K562 (cell line): ENCODE measurements around the gene SSH3. TPM values are rescaled to one million over a fixed set of nuclear protein-coding genes. Genes with fewer than 3 reads are reported as not detected.
A peak's percentile ranks its signal among the peaks of the same experiment; 100 is the strongest.

Source experiments
- ADNP ChIP-seq: fragments of 200-800 bp; sonication (Bioruptor generic); IDR thresholded peaks from 2 replicates; pipeline ENCODE4 v1.6.1; 2016; ENCODE audit warnings: missing genetic modification characterization, missing compliant biosample characterization
- ARID2 ChIP-seq: fragments of 450-650 bp; IDR thresholded peaks from 2 replicates; pipeline ENCODE4 v1.6.1; 2017; ENCODE audit warnings: antibody characterized with exemption, mild to moderate bottlenecking
- BCOR ChIP-seq: fragments of 450-650 bp; IDR thresholded peaks from 2 replicates; pipeline ENCODE4 v1.6.1; 2016
- COPS2 ChIP-seq: fragments of 450-650 bp; conservative IDR thresholded peaks from 2 replicates; pipeline ENCODE4 v1.6.1; 2016; ENCODE audit warnings: mild to moderate bottlenecking, moderate library complexity
- E2F1 ChIP-seq: sonication (generic); formaldehyde crosslinking; IDR thresholded peaks from 2 replicates; pipeline ENCODE4 v1.8.1; 2023; ENCODE audit warnings: mild to moderate bottlenecking, missing genetic modification reagents, moderate library complexity
- GATAD2B ChIP-seq: fragments of 450-650 bp; IDR thresholded peaks from 2 replicates; pipeline ENCODE4 v1.6.1; 2017; ENCODE audit warnings: mild to moderate bottlenecking, borderline replicate concordance
- GTF3C2 ChIP-seq: IDR thresholded peaks from 3 replicates; pipeline ENCODE4 v1.6.1; 2011; ENCODE audit warnings: borderline replicate concordance, mild to moderate bottlenecking, moderate library complexity; ENCODE audit not compliant: insufficient read length; ENCODE audit errors: extremely low read depth
- HBP1 ChIP-seq: fragments of 450-650 bp; formaldehyde crosslinking; IDR thresholded peaks from 2 replicates; pipeline ENCODE4 v1.4.0; 2022; ENCODE audit warnings: missing genetic modification characterization
- HCFC1 ChIP-seq: IDR thresholded peaks from 2 replicates; pipeline ENCODE4 v1.6.1; 2012; ENCODE audit warnings: low read depth, low read length, improper control_type of control experiment
- NUFIP1 ChIP-seq: fragments of 450-650 bp; IDR thresholded peaks from 2 replicates; pipeline ENCODE4 v1.6.1; 2018; ENCODE audit not compliant: partially characterized antibody
- ZBTB17 ChIP-seq: fragments of 450-650 bp; formaldehyde crosslinking; IDR thresholded peaks from 2 replicates; pipeline ENCODE4 v1.4.0; 2020; ENCODE audit warnings: mild to moderate bottlenecking
- ZNF274 ChIP-seq: IDR thresholded peaks from 2 replicates; pipeline ENCODE4 v1.6.1; 2011; ENCODE audit warnings: low read depth, mild to moderate bottlenecking, low read length, moderate library complexity, borderline replicate concordance
- ZNF449 ChIP-seq: fragments of 250-450 bp; sonication (Bioruptor Pico); IDR thresholded peaks from 2 replicates; pipeline ENCODE4 v1.8.0; 2022; ENCODE audit warnings: moderate library complexity, mild to moderate bottlenecking, inconsistent platforms
- ZNF764 ChIP-seq: fragments of 250-450 bp; sonication (Bioruptor Pico); IDR thresholded peaks from 2 replicates; pipeline ENCODE4 v1.4.0; 2020; ENCODE audit warnings: low read depth, mild to moderate bottlenecking, moderate library complexity
- polyA plus RNA-seq, 8 experiments: library from polyadenylated mRNA; depleted of rRNA in 4 of 8; stranded (reverse) in 5 of 8; unstranded in 3 of 8; fragments of >200 nt; fragmentation: Nextera tagmentation in 2 of 8; fragmentation: Illumina TruSeq in 1 of 8; extraction: Ambion mirVana in 2 of 8; extraction: Trizol in 1 of 8; gene quantifications; 2 replicates each; pipeline versions ENCODE4 v1.2.1 to v1.2.3, GENCODE V29; 2011 to 2014; ENCODE audit warnings: inconsistent platforms in 1 of 8, missing spikeins in 1 of 8
- total RNA-seq, 7 experiments: library from RNA; depleted of rRNA in 6 of 7; stranded (reverse); fragments of >200 nt in 6 of 7; fragmentation: Illumina TruSeq in 2 of 7; extraction: Trizol in 2 of 7; gene quantifications; 2 replicates each; pipeline versions ENCODE4 v1.2.1 to v1.2.3, GENCODE V29; 2011 to 2021; ENCODE audit warnings: low replicate concordance in 1 of 7
- TF ChIP-seq, protein P1 (sequence below): fragments of 250-450 bp; sonication (Bioruptor Pico); IDR thresholded peaks from 2 replicates; pipeline ENCODE4 v1.5.0; 2020; ENCODE audit warnings: mild to moderate bottlenecking, borderline replicate concordance
- TF ChIP-seq, protein P2 (sequence below), 3 experiments: fragments of 200-800 bp in 1 of 3; sonication (Bioruptor generic) in 1 of 3; sonication (generic) in 1 of 3; formaldehyde crosslinking in 1 of 3; IDR thresholded peaks; 2 replicates each; pipeline versions ENCODE4 v1.6.1 to v1.8.0; 2016 to 2022; ENCODE audit warnings: mild to moderate bottlenecking in 2 of 3, missing compliant biosample characterization in 2 of 3, missing genetic modification characterization in 2 of 3, missing genetic modification reagents in 1 of 3

Gene SSH3
- total and polyA plus RNA-seq, 9 of the 15 experiments (the other 6 are each of a cell fraction or from before 2014, with no cell fraction given), result 0.07 to 1.0 (median 0.24) TPM; not detected in 3

- TF ChIP-seq, protein P1, sequence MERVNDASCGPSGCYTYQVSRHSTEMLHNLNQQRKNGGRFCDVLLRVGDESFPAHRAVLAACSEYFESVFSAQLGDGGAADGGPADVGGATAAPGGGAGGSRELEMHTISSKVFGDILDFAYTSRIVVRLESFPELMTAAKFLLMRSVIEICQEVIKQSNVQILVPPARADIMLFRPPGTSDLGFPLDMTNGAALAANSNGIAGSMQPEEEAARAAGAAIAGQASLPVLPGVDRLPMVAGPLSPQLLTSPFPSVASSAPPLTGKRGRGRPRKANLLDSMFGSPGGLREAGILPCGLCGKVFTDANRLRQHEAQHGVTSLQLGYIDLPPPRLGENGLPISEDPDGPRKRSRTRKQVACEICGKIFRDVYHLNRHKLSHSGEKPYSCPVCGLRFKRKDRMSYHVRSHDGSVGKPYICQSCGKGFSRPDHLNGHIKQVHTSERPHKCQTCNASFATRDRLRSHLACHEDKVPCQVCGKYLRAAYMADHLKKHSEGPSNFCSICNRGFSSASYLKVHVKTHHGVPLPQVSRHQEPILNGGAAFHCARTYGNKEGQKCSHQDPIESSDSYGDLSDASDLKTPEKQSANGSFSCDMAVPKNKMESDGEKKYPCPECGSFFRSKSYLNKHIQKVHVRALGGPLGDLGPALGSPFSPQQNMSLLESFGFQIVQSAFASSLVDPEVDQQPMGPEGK (CRISPR knock-in tag), result no peak
- TF ChIP-seq NUFIP1 (no peak), ZNF764 (CRISPR knock-in tag) (no peak), HCFC1 (no peak), ZNF449 (peak; percentile 91), ZNF274 (peak; percentile 81), BCOR (peak; percentile 43; the same call in 1 of the 2 replicates), ZBTB17 (CRISPR knock-in tag) (peak; percentile 48; the same call in 1 of the 2 replicates), GTF3C2 (no peak), ADNP (tag) (no peak), GATAD2B (peak; percentile 49; the same call in 1 of the 2 replicates), HBP1 (no peak), ARID2 (no peak), COPS2 (no peak), E2F1 (CRISPR knock-in tag) (no peak)
- TF ChIP-seq, protein P2, sequence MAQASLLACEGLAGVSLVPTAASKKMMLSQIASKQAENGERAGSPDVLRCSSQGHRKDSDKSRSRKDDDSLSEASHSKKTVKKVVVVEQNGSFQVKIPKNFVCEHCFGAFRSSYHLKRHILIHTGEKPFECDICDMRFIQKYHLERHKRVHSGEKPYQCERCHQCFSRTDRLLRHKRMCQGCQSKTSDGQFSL (CRISPR knock-in tag; IDR thresholded peaks at IDR 0.05), result no peak
- TF ChIP-seq, protein P2 (tag; IDR thresholded peaks at IDR 0.05), result no peak
Observed at GRCh38 chr11:67347964-67348749, 44.8 kb downstream of the SSH3 start (continued).
